ENCODE results near the gene UXS1. TPM values are rescaled to one million over a fixed set of nuclear protein-coding genes. Genes with fewer than 3 reads are reported as not detected.

The UXS1 gene
- total RNA-seq, 2 experiments from 2014 or later, result 100 to 104 TPM

DNA sequence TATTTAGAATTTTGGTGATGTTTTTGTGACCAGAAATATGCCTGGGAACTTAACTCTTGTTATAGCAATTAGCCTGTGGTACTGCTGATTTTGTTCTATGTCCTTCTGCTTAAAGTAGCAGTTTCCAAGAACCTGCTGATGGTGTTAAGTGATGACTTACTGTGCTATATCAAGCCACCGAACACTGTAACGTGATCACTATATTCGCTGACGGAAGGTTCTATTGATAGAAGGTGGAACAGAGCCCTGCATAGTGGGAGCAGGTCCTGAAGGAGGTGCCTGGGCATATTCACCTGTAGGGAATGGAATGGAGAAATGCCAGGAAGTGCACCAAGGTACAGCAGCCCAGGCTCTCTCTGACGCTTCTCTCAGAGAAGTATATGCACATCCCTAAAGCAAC, 76.8 kb downstream of the UXS1 start:
- POLR2A ChIA-PET, result no interaction called here
- Mint-ChIP-seq H3K4me3 (no peak overlapping the region), H3K27me3 (no peaks in the 10 kb centered on the region), H3K27ac (no peak overlapping the region), H3K36me3 (peaks cover 13% of the 10 kb centered on the region), H3K9me3 (no peaks in the 10 kb centered on the region), H3K4me1 (peaks cover 13% of the 10 kb centered on the region)
- no peak for DNase-seq
- no peak for ATAC-seq (ENCODE audit: low read depth)

DNA sequence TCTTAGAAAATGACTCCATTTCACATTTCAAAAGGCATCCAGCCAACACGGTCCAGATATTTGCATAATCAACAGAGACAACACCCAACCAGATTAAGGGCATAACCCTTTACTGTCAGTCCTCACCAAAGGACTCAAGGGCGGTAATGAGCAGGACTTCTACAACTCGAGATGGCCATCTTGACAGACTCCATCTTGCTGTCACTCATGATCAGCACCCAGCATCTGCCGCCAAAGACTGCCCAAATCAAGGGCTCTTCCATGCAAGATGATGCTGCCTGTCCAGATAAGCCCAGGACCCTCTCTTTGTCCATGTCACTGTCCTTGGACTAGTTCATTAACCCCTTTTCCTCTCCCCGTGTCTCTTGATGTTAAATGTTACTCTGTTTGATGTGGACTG, 77.9 kb downstream of the UXS1 start:
- ATAC-seq (ENCODE audit: low read depth) (no peak), DNase-seq (no peak)
- POLR2A ChIA-PET, result no interaction called here
- Mint-ChIP-seq H3K27ac (no peak overlapping the region), H3K4me3 (no peak overlapping the region), H3K36me3 (peaks cover 16% of the 10 kb centered on the region), H3K27me3 (no peaks in the 10 kb centered on the region), H3K9me3 (no peaks in the 10 kb centered on the region), H3K4me1 (peaks cover 13% of the 10 kb centered on the region)

DNA sequence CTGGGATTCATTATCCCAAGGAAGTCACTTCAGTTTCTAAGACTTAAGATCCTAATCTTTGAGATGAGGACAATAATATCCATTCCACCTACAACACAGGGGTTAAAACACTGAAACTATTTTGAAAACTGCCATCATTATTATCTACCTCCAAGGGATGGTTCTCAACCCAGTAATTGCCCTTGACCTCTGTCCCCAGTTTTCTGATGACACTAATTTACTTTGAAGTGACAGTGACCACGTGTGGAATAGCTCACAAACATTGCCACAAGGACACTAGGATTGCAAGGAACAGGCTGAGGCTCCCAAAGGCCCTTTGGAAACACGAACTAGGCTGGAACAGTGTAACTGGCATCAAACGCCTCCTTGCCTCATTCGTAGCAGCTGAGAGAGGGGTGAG, 78.4 kb downstream of the UXS1 start:
- Mint-ChIP-seq H3K27ac (no peak overlapping the region), H3K9me3 (no peaks in the 10 kb centered on the region), H3K27me3 (no peaks in the 10 kb centered on the region), H3K4me3 (no peak overlapping the region), H3K36me3 (peaks cover 16% of the 10 kb centered on the region), H3K4me1 (peaks cover 13% of the 10 kb centered on the region)
- POLR2A ChIA-PET, result no interaction called here
- DNase-seq, result no peak
- no peak for ATAC-seq (ENCODE audit: low read depth)

DNA sequence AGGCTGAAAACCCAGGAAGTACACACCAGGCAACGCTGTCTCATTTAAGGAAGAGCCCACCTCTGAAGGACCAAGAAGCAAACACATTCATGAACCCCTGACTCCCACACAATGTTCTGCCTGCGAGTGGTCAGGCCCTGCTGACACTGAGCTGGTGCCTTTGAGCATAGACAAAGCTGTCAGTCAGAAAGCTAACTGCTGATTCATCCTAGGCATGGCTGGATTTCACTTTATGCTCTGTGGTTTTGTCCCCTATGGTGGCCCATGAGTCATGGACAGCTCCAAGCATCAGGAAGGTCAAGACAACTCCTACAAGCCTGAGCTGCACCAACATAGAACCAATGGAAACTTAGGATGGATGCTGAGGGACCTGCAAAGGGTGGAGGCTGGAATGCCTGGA, 78.9 kb downstream of the UXS1 start:
- ATAC-seq (ENCODE audit: low read depth), result no peak
- peak overlapping the region; percentile 25 for H3K27ac Mint-ChIP-seq
- H3K4me1 Mint-ChIP-seq, result peaks cover 13% of the 10 kb centered on the region

DNA sequence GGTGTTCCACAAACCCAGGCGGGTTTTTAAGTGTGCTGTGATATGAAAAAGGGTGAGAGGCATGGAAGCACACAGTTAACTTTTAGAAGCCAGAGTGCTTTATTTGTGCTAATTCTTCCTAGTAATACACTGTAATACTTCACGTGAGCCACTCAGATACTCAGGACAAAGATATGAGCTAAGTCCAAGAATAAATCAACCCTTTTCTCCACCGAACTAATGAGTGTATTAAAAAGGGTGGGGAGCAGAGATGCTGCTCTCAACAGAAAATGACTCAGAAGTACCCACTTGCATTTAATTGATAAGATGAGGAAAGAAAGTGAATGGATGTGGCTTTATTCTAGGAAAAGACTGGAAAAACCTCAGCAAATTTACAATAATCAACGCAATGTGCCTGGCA, 79.9 kb downstream of the UXS1 start:
- Mint-ChIP-seq H3K27ac (no peak overlapping the region), H3K36me3 (peaks cover 16% of the 10 kb centered on the region), H3K27me3 (no peaks in the 10 kb centered on the region), H3K9me3 (no peaks in the 10 kb centered on the region), H3K4me3 (no peak overlapping the region), H3K4me1 (peaks cover 13% of the 10 kb centered on the region)
- ATAC-seq (ENCODE audit: low read depth) (no peak), DNase-seq (no peak)
- POLR2A ChIA-PET, result interaction anchor here (1.0 kb wide), 1 partner anchor 79 kb away, joined by 4 read pairs; no protein-coding TSS in a partner anchor

More for the DNA sequence above, 78.9 kb downstream of the UXS1 start:
- POLR2A ChIA-PET, result no interaction called here
- H3K27me3 Mint-ChIP-seq, result no peaks in the 10 kb centered on the region
- H3K9me3 Mint-ChIP-seq, result no peaks in the 10 kb centered on the region
- no peak overlapping the region for H3K4me3 Mint-ChIP-seq
- no peak for DNase-seq
- peaks cover 16% of the 10 kb centered on the region for H3K36me3 Mint-ChIP-seq

DNA sequence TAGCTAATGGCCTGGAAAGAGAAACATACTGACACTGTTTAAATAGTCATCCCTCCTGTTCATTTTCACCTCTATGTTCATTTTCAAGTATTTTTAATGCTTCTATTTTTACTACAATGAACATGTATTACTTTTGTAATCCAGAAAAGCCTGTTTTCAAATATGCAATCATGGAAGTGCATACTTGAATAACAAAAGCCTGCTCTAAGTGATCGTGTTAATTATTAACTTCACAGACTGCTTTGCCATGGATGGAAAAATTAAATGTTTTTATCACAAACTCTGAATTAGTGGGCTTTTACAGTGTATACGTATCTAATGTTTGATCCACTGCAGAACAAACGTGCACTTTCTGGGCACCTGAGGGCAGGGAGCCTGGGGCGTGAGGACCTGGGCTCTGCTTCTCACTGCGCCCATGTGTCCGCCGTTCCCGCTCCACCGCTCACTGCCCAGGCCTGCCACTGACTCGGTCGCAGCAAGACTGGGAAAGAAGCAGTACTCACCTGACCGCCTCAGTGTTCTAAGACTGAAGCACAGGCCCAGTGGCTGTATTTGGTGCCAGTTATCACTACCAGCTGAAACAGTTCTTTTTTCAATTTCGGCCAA, 80.6 kb downstream of the UXS1 start:
- no peaks in the 10 kb centered on the region for H3K9me3 Mint-ChIP-seq
- ATAC-seq (ENCODE audit: low read depth) (no peak), DNase-seq (no peak)
- peaks cover 13% of the 10 kb centered on the region for H3K4me1 Mint-ChIP-seq
- no peak overlapping the region for H3K4me3 Mint-ChIP-seq
- H3K27me3 Mint-ChIP-seq, result no peaks in the 10 kb centered on the region
- H3K27ac Mint-ChIP-seq, result no peak overlapping the region
- POLR2A ChIA-PET, result interaction anchor here (1.0 kb wide), 1 partner anchor 80 kb away, joined by 4 read pairs; no protein-coding TSS in a partner anchor
- H3K36me3 Mint-ChIP-seq, result peaks cover 14% of the 10 kb centered on the region

DNA sequence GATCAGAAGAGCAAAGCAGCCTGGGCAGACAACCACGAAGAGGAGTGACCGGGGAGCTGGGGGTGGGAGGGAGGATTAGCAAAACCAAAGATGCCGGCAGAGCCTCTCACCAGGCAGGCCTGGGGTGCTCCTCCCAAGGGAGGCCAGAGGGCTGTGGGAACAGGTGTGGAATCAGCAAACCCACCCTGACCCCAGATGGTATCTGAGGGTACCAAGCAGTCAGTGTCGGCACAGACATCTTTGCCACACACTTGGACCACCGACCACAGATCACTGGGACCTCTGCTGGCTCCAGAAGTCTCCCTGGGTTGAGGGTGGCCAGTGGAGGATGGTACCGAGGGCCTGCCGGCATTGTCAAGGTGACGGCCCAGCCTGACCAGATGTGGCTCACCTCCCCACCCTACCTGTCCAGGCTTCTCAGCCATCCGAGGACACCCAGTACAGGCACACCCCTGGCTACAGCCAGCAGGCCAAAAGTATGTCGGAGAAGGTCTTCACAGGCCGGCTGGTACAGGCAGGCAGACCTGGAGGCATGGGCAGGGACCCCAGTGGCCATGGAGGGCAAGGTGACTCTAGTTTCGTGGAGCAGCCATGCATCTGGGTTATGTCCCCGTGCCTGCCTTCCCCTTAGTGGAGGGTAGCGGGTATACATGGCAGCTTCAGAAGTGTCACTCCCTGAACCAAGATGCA, 82.1 kb downstream of the UXS1 start:
- Mint-ChIP-seq H3K36me3 (peaks cover 11% of the 10 kb centered on the region), H3K4me3 (no peak overlapping the region), H3K27me3 (no peaks in the 10 kb centered on the region), H3K27ac (no peak overlapping the region), H3K9me3 (no peaks in the 10 kb centered on the region), H3K4me1 (peaks cover 13% of the 10 kb centered on the region)
- POLR2A ChIA-PET, result no interaction called here
- ATAC-seq (ENCODE audit: low read depth), result no peak
- DNase-seq, result no peak

DNA sequence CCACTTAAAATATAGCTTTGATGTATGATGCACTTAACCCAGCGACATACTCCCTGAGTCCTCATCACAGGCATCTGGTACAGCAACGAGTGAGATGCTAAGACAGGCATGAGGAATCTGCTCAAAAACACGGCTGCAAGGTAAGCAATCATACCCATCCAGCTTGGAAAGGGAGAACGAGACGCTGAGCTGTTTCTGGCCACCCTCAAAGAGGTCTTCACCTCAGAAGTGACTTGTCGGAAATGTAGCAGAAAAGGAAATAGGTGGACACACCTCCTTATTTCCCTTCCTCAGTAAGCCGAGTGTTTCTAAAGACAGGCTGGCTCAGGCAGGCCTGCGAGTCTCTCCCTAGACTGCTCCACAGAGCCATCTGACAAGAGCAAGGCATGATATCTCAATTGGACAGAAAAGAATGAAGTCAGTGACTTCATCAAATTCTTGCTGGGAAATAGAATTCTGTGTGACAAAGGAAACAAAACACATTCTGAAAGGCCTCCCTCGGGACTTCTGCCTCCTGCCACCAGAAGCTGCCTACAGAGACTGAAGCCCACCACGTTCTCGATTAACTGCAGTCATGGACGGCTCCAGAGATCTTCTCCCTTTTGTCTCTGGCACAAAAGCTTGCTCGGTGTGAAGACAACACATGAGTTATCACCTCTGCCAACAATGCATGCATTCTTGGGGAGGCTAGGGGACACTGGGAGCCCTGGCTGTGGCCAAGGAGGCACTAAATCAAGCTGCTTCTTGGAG, 84.3 kb downstream of the UXS1 start:
- H3K9me3 Mint-ChIP-seq, result no peaks in the 10 kb centered on the region
- POLR2A ChIA-PET, result interaction anchor here (1.0 kb wide), 1 partner anchor 50 kb away, joined by 3 read pairs; no protein-coding TSS in a partner anchor
- DNase-seq, result no peak
- H3K4me1 Mint-ChIP-seq, result peaks cover 7% of the 10 kb centered on the region
- H3K4me3 Mint-ChIP-seq, result no peak overlapping the region
- no peaks in the 10 kb centered on the region for H3K27me3 Mint-ChIP-seq
- peaks cover 3% of the 10 kb centered on the region for H3K36me3 Mint-ChIP-seq
- H3K27ac Mint-ChIP-seq, result no peak overlapping the region
- no peak for ATAC-seq (ENCODE audit: low read depth)

DNA sequence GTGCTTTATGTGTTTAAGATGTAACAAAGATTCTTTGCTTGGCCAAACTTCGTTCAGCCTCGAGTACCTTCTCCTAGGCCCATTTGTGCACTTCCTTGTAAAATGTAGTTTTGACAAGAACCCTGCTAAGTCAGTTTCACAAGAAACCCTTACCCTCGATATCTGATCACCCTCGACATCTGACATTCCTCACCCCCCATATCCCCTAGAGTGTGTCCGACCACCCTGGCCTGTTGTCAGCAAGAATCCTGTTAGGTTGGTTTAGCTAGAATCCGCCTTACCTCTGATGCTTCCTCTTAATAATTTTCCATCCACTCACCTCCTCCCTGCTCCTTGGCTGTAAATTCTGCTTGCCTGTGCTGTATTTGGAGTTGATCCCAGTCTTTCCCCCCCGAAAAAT, 85.3 kb downstream of the UXS1 start:
- H3K4me1 Mint-ChIP-seq, result peaks cover 9% of the 10 kb centered on the region
- no peak for DNase-seq
- no peaks in the 10 kb centered on the region for H3K9me3 Mint-ChIP-seq
- POLR2A ChIA-PET, result no interaction called here
- H3K27me3 Mint-ChIP-seq, result no peaks in the 10 kb centered on the region
- no peak overlapping the region for H3K27ac Mint-ChIP-seq
- H3K36me3 Mint-ChIP-seq, result peaks cover 5% of the 10 kb centered on the region
- no peak for ATAC-seq (ENCODE audit: low read depth)
- H3K4me3 Mint-ChIP-seq, result no peak overlapping the region

DNA sequence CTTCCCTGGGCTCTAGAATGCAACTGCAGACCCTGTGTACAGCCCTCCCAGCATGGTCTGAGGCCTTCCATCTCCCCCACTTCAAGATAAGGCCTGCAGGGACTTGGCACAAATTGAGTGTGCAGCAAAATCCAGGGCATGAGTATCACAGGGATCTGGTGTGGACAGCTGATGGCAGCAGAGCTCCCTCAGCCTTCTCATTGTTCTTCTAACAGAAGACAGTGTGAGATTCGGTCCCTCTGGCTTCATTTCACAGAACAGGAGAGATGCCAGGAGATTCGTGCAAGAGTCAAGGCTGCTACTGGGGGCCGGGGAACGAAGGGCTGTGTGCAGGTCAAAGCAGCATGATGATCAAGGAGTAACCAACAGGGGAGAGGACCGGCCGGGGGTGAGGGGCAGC, 85.8 kb downstream of the UXS1 start:
- Mint-ChIP-seq H3K4me1 (peaks cover 9% of the 10 kb centered on the region), H3K9me3 (no peaks in the 10 kb centered on the region), H3K27me3 (no peaks in the 10 kb centered on the region), H3K27ac (no peak overlapping the region), H3K36me3 (peaks cover 5% of the 10 kb centered on the region), H3K4me3 (no peak overlapping the region)
- ATAC-seq (ENCODE audit: low read depth) (peak; percentile 48), DNase-seq (no peak)
- POLR2A ChIA-PET, result no interaction called here

DNA sequence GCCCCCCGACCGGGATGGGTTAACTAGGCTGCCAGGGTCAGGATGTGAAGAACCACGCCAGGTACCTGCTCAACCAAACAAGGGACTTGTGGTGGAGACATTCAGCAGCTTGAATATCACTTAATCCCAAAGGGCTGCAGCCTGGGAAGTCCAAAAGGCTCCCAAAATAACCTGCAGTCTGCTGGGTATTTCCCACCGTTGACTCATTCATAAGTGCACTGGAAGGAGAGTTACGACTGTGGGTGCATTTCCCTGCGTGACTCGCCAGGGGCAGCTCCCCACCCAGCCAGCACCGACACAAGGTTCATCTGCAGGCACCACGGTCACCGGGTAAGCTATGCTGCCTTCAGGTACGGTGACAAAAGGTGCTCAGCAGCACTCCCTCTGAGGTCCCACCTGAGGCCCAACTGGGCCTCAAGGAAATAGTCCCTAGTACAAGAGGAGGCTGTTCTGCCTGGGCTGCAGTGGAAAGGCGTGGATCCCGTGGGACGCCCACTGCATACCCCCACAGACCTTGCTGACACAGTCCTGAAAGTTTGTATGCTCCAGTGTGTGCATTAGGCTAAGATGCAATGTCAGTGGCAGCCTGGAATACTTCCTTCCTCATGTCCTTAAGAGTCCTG, 86.5 kb downstream of the UXS1 start:
- POLR2A ChIA-PET, result no interaction called here
- DNase-seq (no peak), ATAC-seq (ENCODE audit: low read depth) (no peak)
- Mint-ChIP-seq H3K27ac (no peak overlapping the region), H3K4me3 (no peak overlapping the region), H3K9me3 (no peaks in the 10 kb centered on the region), H3K36me3 (peaks cover 7% of the 10 kb centered on the region), H3K4me1 (peaks cover 7% of the 10 kb centered on the region), H3K27me3 (no peaks in the 10 kb centered on the region)

DNA sequence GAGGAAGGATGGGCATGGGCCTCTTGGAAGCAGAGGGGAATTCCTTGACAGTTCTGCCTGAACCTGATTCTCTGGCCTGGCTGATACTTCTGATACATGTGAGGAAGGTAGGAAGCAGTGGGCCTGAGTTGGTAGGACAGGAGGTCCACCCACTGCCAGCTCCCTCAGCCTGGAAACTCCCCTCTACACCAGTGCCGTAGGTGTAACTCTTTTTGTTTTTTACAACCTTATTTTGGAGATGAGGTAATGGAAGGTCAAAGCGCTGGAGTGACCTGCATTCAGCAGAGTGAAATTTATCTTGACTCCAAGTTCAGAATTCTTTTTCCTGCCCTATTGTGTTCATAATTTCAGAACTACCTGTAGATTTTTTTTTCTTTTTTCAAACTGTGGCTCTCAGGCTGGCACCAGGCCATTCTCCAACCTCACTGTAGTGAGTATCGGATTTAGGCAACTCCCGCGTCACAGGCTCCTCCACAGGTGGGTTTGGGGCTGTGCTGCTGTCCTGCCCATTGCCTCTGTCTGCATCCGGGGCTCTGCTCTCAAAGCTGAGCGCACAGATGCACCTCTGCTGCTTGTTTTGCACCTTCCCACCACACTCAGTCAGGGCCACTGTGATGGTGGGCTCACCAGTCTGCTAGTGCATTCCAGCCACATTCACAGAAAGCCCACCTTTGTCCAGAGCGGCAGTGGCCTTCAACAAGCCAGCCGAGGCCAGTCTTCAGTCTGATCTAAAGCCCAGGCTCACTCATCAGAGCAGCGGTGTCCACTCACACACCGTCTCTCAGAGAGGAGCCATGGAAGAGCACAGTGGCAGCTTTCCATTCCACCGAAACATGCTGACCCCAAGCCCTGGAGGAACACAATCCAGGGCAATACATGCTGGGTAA, 87.2 kb downstream of the UXS1 start:
- peak overlapping the region; percentile 53 for H3K27ac Mint-ChIP-seq
- no peaks in the 10 kb centered on the region for H3K27me3 Mint-ChIP-seq
- H3K9me3 Mint-ChIP-seq, result no peaks in the 10 kb centered on the region
- peaks cover 6% of the 10 kb centered on the region for H3K4me1 Mint-ChIP-seq
- no peak for DNase-seq
- peaks cover 9% of the 10 kb centered on the region for H3K36me3 Mint-ChIP-seq
- POLR2A ChIA-PET, result no interaction called here
- H3K4me3 Mint-ChIP-seq, result no peak overlapping the region
- ATAC-seq (ENCODE audit: low read depth), result no peak

All from activated naive CD8-positive, alpha-beta T cell treated with anti-CD3 and anti-CD28 coated beads, Interleukin-2, amount 10 ng/mL, durations not matched to agents 7 days and 5 days (primary cell).